RWPE2 (cell line): ENCODE results near the gene PRKCH.
"Not testable (repeated sequence)": the region's sequence is repeated elsewhere in the genome, so short reads cannot be mapped to it uniquely, and the experiment has no call there.

ENCODE experiments used
- ATAC-seq: fragments of 200-7000 bp; cut with Tn5 transposase; 3 replicates; pipeline ENCODE4 v1.9.1; 2021; ENCODE audit warnings: low read depth
- DNase-seq: peaks from one replicate; pipeline ENCODE4 v3.0.0-alpha.2; 2020; ENCODE audit warnings: low spot score
- H3K27ac ChIP-seq: fragments of 450-650 bp; 2 replicates; pipeline ENCODE4 v1.5.1; 2017; ENCODE audit warnings: mild to moderate bottlenecking; ENCODE audit not compliant: poor library complexity, severe bottlenecking
- H3K27me3 ChIP-seq: fragments of 250-450 bp; sonication (Bioruptor Pico); 2 replicates; pipeline ENCODE4 v1.5.1; 2021; ENCODE audit warnings: mild to moderate bottlenecking, moderate library complexity; ENCODE audit not compliant: insufficient read depth, poor library complexity, severe bottlenecking
- H3K36me3 ChIP-seq: fragments of 250-450 bp; sonication (Bioruptor Pico); 2 replicates; pipeline ENCODE4 v1.5.1; 2020; ENCODE audit warnings: low read depth, mild to moderate bottlenecking, moderate library complexity
- H3K4me1 ChIP-seq: fragments of 250-450 bp; sonication (Bioruptor Pico); 2 replicates; pipeline ENCODE4 v1.5.1; 2021; ENCODE audit warnings: mild to moderate bottlenecking, moderate library complexity; ENCODE audit not compliant: insufficient read depth, poor library complexity, severe bottlenecking
- H3K4me3 ChIP-seq: fragments of 250-450 bp; sonication (Bioruptor Pico); 2 replicates; pipeline ENCODE4 v1.5.1; 2021; ENCODE audit warnings: mild to moderate bottlenecking, moderate library complexity; ENCODE audit not compliant: severe bottlenecking
- H3K9me3 ChIP-seq: fragments of 250-450 bp; sonication (Bioruptor Pico); 2 replicates; pipeline ENCODE4 v1.5.1; 2021; ENCODE audit warnings: mild to moderate bottlenecking, moderate library complexity; ENCODE audit not compliant: severe bottlenecking
- TF ChIP-seq, protein P1 (sequence below): fragments of 450-650 bp; IDR thresholded peaks from one replicate; pipeline ENCODE4 v1.5.1; 2017; ENCODE audit warnings: mild to moderate bottlenecking, moderate library complexity; ENCODE audit not compliant: poor library complexity, severe bottlenecking

The PRKCH gene

DNA sequence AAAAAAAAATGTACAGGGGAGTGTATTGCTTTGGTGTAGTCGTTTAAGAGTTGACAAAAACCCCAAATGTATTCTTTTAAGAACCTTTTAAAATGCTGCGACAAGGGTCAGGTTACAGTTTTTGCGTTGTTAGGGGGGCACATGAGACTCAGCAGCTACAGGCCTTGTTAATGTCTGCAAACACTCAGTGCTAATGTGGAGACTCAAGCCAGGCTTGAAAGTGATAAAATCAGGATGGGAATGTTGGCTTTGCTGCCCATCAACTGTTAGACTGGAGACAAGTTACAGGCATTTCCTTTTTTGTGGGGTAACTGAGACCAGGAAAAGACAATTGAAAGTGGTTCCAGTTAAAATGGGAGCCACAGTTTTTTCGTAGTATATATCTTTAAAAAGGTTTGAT lies 84.8 kb downstream of the PRKCH start:
- ATAC-seq (no peak), DNase-seq (no peak)
- TF ChIP-seq, protein P1, sequence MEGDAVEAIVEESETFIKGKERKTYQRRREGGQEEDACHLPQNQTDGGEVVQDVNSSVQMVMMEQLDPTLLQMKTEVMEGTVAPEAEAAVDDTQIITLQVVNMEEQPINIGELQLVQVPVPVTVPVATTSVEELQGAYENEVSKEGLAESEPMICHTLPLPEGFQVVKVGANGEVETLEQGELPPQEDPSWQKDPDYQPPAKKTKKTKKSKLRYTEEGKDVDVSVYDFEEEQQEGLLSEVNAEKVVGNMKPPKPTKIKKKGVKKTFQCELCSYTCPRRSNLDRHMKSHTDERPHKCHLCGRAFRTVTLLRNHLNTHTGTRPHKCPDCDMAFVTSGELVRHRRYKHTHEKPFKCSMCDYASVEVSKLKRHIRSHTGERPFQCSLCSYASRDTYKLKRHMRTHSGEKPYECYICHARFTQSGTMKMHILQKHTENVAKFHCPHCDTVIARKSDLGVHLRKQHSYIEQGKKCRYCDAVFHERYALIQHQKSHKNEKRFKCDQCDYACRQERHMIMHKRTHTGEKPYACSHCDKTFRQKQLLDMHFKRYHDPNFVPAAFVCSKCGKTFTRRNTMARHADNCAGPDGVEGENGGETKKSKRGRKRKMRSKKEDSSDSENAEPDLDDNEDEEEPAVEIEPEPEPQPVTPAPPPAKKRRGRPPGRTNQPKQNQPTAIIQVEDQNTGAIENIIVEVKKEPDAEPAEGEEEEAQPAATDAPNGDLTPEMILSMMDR, result no peak
- Histone ChIP-seq H3K9me3 (no peaks in the 10 kb centered on the region), H3K4me1 (no peaks in the 10 kb centered on the region), H3K36me3 (no peaks in the 10 kb centered on the region), H3K4me3 (no peak overlapping the region), H3K27ac (no peak overlapping the region), H3K27me3 (no peaks in the 10 kb centered on the region)

DNA sequence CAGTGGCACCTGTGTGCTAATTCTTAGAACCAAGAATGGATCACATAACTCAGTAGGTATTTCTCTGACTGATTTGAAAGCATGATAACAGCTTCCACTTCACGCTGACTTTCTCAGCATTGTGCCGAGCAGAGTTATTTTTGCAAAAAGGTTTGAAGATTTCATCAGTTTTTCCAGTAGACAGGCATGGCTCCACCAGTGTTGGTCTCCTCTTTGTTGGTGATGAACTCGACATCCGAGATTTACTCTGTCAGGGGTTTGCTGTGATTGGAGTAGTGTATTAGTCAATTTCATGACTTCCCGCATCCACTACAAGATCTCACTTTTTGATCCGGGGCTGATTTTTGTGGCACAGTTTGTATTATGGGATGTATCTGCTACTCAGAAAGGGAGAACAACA lies 85.3 kb downstream of the PRKCH start:
- ATAC-seq, result no peak

DNA sequence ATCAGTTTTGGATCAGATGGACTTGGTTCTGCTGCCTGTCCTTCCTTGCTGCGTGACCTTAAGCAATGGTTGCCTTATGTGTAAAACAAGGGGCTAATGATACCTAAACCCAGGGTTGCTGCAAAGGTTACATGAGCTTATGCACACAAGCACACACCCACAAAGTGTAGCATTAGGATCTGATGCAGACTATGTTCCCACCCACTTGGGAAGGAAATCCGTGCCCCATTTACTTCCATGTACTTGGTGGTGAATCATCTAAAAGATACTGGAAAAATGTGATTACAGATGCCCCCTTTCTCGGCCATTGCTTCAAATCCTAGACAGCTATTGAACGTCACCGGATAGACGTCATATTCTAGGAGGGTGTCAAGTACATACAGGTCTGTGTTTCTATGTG lies 87.1 kb downstream of the PRKCH start:
- Histone ChIP-seq H3K27me3 (no peaks in the 10 kb centered on the region), H3K9me3 (no peaks in the 10 kb centered on the region), H3K4me3 (no peak overlapping the region), H3K4me1 (no peaks in the 10 kb centered on the region), H3K27ac (no peak overlapping the region), H3K36me3 (no peaks in the 10 kb centered on the region)
- DNase-seq (no peak), ATAC-seq (peak; percentile 14; the same call in 1 of the 3 replicates)
- TF ChIP-seq, protein P1, result no peak

More for the DNA sequence above, 85.3 kb downstream of the PRKCH start:
- H3K27ac ChIP-seq, result no peak overlapping the region
- H3K36me3 ChIP-seq, result no peaks in the 10 kb centered on the region
- TF ChIP-seq, protein P1, result no peak
- no peaks in the 10 kb centered on the region for H3K9me3 ChIP-seq
- H3K4me3 ChIP-seq, result no peak overlapping the region
- no peaks in the 10 kb centered on the region for H3K27me3 ChIP-seq
- no peak for DNase-seq
- H3K4me1 ChIP-seq, result no peaks in the 10 kb centered on the region

DNA sequence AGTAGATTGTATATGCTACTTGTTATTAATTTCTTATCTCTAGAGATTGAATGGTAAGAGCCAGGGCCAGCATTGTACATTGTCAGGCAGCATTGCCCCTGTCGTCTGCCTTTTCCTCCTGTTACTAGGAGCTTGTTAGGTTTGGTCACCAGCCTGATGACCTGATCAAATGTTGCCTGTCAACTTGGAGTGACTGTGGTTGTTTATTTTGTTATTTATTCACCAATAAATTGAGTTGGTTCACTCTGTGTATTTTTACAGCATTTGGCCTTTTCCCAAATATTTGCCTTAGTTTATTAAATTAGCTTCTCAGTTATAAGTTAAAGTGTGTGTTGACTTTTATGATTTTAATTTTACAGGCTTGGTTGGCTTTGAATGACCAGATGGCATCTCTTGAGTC lies 88.4 kb downstream of the PRKCH start:
- Histone ChIP-seq H3K27ac (no peak overlapping the region), H3K4me3 (no peak overlapping the region), H3K4me1 (no peaks in the 10 kb centered on the region), H3K27me3 (no peaks in the 10 kb centered on the region), H3K9me3 (no peaks in the 10 kb centered on the region), H3K36me3 (no peaks in the 10 kb centered on the region)
- TF ChIP-seq, protein P1, result no peak
- no peak for ATAC-seq
- DNase-seq, result no peak

DNA sequence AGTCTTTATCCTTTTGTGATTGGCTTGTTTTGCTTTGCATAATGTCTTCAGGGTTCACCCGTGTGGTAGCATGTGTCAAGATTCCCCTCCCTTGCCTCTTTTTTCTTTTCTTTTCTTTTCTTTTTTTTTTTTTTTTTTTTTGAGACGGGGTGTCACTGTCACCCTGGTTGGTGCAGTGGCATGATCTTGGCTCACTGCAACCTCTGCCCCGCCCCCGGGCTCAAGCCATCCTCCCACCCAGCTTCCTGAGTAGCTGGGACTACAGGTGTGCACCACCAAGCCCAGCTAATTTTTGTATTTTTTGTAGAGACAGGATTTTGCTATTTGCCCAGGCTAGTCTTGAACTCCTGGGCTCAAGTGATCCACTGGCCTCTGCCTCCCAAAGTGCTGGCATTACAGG lies 94.6 kb downstream of the PRKCH start:
- H3K9me3 ChIP-seq, H3K4me3 ChIP-seq, H3K36me3 ChIP-seq, H3K27ac ChIP-seq, ATAC-seq, DNase-seq, H3K27me3 ChIP-seq: not testable (repeated sequence)
- peaks cover 14% of the 10 kb centered on the region for H3K4me1 ChIP-seq
